ENCODE data around the gene KLHL22. TPM values are rescaled to one million over a fixed set of nuclear protein-coding genes. Genes with fewer than 3 reads are reported as not detected.
"Not testable (repeated sequence)": the region's sequence is repeated elsewhere in the genome, so short reads cannot be mapped to it uniquely, and the experiment has no call there.

Gene KLHL22
- total RNA-seq, 2 donors from 2014 or later: 10.4 to 13.2 TPM

DNA sequence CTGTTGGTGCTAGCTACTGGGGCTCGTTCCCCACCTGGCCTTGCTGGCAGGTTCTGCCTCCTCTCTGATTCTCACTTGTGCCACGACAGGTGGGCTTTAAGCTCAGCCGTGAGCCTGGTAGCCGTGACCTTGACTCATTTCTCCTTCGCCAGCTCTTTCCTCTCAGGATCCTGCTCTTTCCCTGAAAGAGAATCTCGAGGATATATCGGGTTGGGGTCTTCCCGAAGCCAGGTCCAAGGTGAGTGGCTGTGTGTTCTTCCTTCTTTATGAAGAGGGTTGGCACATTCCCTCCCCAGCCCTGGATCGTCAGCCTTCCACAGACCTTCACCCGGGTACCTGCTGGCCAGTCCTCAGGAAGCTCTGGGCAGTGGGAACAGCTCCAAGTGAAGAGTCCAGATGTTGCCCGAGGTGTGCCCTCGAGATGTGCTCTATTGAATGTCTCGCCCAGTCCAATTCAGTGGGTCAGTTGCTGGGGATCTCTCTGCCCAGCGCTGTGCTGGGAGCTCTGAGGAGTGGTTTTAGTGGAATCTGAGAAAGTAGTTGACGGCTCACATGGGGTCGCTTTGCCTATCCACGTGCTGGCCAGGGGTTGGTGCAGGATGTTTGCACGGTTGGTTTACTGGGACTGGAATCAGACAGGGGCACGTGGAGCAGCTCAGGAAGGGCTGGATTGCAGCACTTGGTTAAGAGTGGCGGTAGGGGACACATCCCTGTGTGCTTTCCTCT lies 100.3 kb downstream of the KLHL22 start:
- H3K36me3 ChIP-seq: no peaks in the 10 kb centered on the region
- TF ChIP-seq, protein P1, sequence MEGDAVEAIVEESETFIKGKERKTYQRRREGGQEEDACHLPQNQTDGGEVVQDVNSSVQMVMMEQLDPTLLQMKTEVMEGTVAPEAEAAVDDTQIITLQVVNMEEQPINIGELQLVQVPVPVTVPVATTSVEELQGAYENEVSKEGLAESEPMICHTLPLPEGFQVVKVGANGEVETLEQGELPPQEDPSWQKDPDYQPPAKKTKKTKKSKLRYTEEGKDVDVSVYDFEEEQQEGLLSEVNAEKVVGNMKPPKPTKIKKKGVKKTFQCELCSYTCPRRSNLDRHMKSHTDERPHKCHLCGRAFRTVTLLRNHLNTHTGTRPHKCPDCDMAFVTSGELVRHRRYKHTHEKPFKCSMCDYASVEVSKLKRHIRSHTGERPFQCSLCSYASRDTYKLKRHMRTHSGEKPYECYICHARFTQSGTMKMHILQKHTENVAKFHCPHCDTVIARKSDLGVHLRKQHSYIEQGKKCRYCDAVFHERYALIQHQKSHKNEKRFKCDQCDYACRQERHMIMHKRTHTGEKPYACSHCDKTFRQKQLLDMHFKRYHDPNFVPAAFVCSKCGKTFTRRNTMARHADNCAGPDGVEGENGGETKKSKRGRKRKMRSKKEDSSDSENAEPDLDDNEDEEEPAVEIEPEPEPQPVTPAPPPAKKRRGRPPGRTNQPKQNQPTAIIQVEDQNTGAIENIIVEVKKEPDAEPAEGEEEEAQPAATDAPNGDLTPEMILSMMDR (IDR thresholded peaks at IDR 0.05): no peak
- H3K9me3 ChIP-seq: no peaks in the 10 kb centered on the region
- intact Hi-C loops (cut with DNase I): no loop called here
- no peak overlapping the region for H3K9ac ChIP-seq (ENCODE audit: low read depth in 2 of 2, low read length in 2 of 2)
- H3K4me3 ChIP-seq: no peak overlapping the region
- H3K27ac ChIP-seq: no peak overlapping the region
- peaks cover 7% of the 10 kb centered on the region for H3K4me1 ChIP-seq
- DNase-seq: no peak
- H3K27me3 ChIP-seq: no peaks in the 10 kb centered on the region

DNA sequence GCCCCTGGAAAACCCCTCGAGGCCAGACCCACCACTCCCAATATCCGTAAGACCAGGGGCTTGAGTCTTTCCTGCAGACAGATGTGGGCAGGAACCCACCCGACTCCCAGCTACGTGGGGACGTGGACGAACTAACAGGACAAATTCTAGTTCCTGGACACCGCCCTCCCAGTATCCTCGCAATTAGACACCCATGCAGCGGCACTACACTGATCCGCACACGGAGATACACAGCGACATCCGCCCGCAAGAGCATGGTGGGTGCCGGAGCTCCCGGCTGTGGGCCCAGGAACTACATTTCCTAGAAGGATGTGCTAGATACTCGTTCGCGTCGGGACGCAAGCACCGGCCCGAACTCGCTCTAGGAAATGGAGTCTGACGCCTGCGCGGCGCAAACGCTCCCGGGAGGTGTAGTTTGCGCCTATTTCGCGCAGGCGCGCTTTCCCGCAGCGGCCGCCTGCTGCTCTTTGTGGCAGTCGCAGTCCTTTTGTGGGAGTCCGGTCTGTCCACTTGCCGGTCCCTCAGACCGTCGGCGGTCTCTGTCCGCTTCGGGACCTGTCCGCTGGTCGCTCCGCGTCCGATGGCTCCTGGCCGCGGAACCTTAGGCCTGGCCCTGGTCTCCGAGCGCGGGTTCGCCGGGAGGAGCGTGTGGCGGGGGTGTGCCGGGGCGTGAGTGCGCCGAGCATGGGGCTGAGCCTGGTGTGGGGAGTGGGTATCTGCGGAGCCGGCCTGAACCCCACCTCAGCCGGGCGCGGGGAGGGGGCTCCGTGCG lies 101.7 kb downstream of the KLHL22 start, which contains the start of gene ZNF74:
Gene ZNF74, plus strand, starts transcription at position 447 of the 772 bp plus-strand sequence. CDS start 478 bp downstream, outside the sequence.
- peak within 1 kb of the TSS; percentile 66 to 72 for H3K9ac ChIP-seq (ENCODE audit: low read depth in 2 of 2, low read length in 2 of 2)
- H3K4me1 ChIP-seq: peaks cover 7% of the 10 kb centered on the region
- H3K9me3 ChIP-seq: no peaks in the 10 kb centered on the region
- H3K4me3 ChIP-seq: peak within 1 kb of the TSS; percentile 88
- H3K36me3 ChIP-seq: no peaks in the 10 kb centered on the region
- no peaks in the 10 kb centered on the region for H3K27me3 ChIP-seq
- intact Hi-C loops (cut with DNase I): no loop called here
- H3K27ac ChIP-seq: peak within 1 kb of the TSS; percentile 57
- TF ChIP-seq, protein P1 (IDR thresholded peaks at IDR 0.05): no peak
- DNase-seq: peak; percentile 88

- no peaks in the 10 kb centered on the region for H3K27me3 ChIP-seq
- intact Hi-C loops (cut with DNase I): no loop called here
- no peaks in the 10 kb centered on the region for H3K36me3 ChIP-seq
- no peak for DNase-seq
- TF ChIP-seq, protein P1 (IDR thresholded peaks at IDR 0.05): no peak
- peak overlapping the region; percentile 57 for H3K27ac ChIP-seq
- H3K4me1 ChIP-seq: peaks cover 7% of the 10 kb centered on the region
- peak overlapping the region; percentile 66 to 72 for H3K9ac ChIP-seq (ENCODE audit: low read depth in 2 of 2, low read length in 2 of 2)
- peak overlapping the region; percentile 88 for H3K4me3 ChIP-seq
- no peaks in the 10 kb centered on the region for H3K9me3 ChIP-seq
Observed at GRCh38 chr22:20392983-20393704, 102.5 kb downstream of the KLHL22 start.

GRCh38 chr22:20392365-20392881 lies 103.2 kb downstream of the KLHL22 start:
- H3K27me3 ChIP-seq; DNase-seq; H3K4me1 ChIP-seq; intact Hi-C loops (cut with DNase I); H3K27ac ChIP-seq; H3K9me3 ChIP-seq; H3K4me3 ChIP-seq; H3K9ac ChIP-seq (ENCODE audit: low read depth in 2 of 2, low read length in 2 of 2); H3K36me3 ChIP-seq: not testable (repeated sequence)

Other genes with a start within 250 kb of the KLHL22 start
- 1 to 10 TPM; 6.1 to 8.5 TPM for gene RTN4R, start 227.5 kb downstream of the KLHL22 start, total RNA-seq
- 10 to 100 TPM; 27.0 to 35.6 TPM for gene DGCR6L, start 175.7 kb downstream of the KLHL22 start, total RNA-seq
- 1 to 10 TPM; 6.2 to 7.8 TPM for gene ZNF74, start 101.6 kb downstream of the KLHL22 start, total RNA-seq
- 1 to 10 TPM in 1 of 2 donors, under 1 TPM in 1; 0.91 to 3.1 TPM for gene SCARF2, start 58.0 kb downstream of the KLHL22 start, total RNA-seq
- gene MED15, start 11.8 kb upstream of the KLHL22 start, total RNA-seq: 100 to 1,000 TPM in 1 of 2 donors, 10 to 100 TPM in 1; 93.1 to 102 TPM